Keratinocyte (primary cell): Measurements from ENCODE around the gene CRACR2B.

ENCODE experiments used
- CTCF ChIP-seq, 3 experiments: IDR thresholded peaks in 1 of 3; conservative IDR thresholded peaks in 1 of 3; optimal IDR thresholded peaks in 1 of 3; 2 replicates in 2 of 3; 3 replicates in 1 of 3; pipeline versions ENCODE3 to v1.5.1; 2011; ENCODE audit warnings: low read length in 3 of 3, mild to moderate bottlenecking in 3 of 3, moderate library complexity in 2 of 3, control low read depth in 1 of 3, inconsistent platforms in 1 of 3; ENCODE audit not compliant: insufficient read depth in 2 of 3; ENCODE audit errors: extremely low read depth in 1 of 3
- EZH2 ChIP-seq: IDR thresholded peaks from one replicate; pipeline ENCODE4 v1.6.1; 2012; ENCODE audit warnings: inconsistent platforms, mild to moderate bottlenecking, low read length, moderate library complexity

DNA sequence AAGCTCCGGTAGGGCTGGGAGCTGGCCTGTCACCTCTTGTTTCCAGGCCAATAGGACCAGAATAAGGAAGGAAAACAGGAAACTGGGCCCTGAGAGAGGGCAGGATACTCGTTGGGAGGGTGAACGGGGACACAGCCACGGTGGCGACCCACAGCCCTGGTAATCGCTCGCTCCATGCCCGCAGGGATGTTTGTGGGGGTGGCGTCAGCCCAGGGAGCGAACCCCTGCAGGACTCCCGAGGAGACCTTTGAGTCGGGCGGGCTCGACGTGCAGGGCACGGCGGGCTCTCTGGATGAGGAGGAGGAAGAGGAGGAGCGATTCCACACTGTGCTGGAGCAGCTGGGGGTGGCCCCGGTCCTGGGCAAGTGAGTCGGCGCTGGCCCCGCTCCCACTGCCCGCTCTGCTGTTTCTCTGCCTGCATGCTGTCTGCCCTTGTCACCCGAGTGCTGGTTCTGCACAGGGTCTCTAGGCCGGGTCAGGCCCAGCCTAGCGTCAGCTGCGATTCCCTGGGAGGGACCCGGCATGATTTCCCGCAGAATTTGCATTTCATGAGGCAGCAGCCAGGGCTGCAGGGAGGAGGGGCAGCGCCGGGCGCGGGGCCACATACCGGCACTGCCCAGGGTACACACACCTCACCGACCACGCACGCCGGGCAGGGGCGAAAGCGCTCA, 1.6 kb downstream of the CRACR2B start:
- no peak for TF ChIP-seq CTCF (optimal IDR thresholded peaks at IDR 0.05 in 1 of 3, IDR thresholded peaks at IDR 0.05 in 1 of 3, conservative IDR thresholded peaks at IDR 0.05 in 1 of 3; ENCODE audit: extremely low read depth in 1 of 3, insufficient read depth in 2 of 3, low read length in 3 of 3)
- peak; percentile 63 for TF ChIP-seq EZH2
